Endothelial cell of umbilical vein (primary cell): ENCODE results near the gene TRIM41.

Source experiments
- CTCF ChIP-seq, 2 donors: IDR thresholded peaks; 1 replicate in 1 of 2; 2 replicates in 1 of 2; pipeline ENCODE4 v1.5.1; 2011; ENCODE audit warnings: low read length in 2 of 2, mild to moderate bottlenecking in 2 of 2, moderate library complexity in 2 of 2, control low read depth in 1 of 2, inconsistent platforms in 1 of 2, low read depth in 1 of 2; ENCODE audit not compliant: insufficient read depth in 1 of 2; ENCODE audit errors: extremely low read depth in 1 of 2
- EZH2 ChIP-seq: IDR thresholded peaks from 2 replicates; pipeline ENCODE4 v1.6.1; 2012; ENCODE audit warnings: borderline replicate concordance, low read depth, mild to moderate bottlenecking, moderate library complexity, low read length, inconsistent platforms; ENCODE audit not compliant: severe bottlenecking
- JUN ChIP-seq: IDR thresholded peaks from 2 replicates; pipeline ENCODE4 v1.6.1; 2011; ENCODE audit warnings: borderline replicate concordance, low read depth; ENCODE audit not compliant: insufficient read length, insufficient read depth
- MAX ChIP-seq: IDR thresholded peaks from 2 replicates; pipeline ENCODE4 v1.6.1; 2011; ENCODE audit not compliant: insufficient read depth, insufficient read length
- MYC ChIP-seq: IDR thresholded peaks from one replicate; pipeline ENCODE4 v1.6.1; 2011; ENCODE audit warnings: mild to moderate bottlenecking, low read depth, low read length
- POLR2A ChIP-seq: IDR thresholded peaks from 2 replicates; pipeline ENCODE4 v1.6.1; 2012; ENCODE audit warnings: low read depth, mild to moderate bottlenecking, control low read depth, low read length
- POLR2AphosphoS5 ChIP-seq: IDR thresholded peaks from 2 replicates; pipeline ENCODE4 v1.6.1; 2012; ENCODE audit warnings: low read depth, mild to moderate bottlenecking, control low read depth, low read length, moderate library complexity; ENCODE audit not compliant: insufficient read depth

- TF ChIP-seq CTCF (IDR thresholded peaks at IDR 0.05; ENCODE audit: extremely low read depth in 1 of 2, insufficient read depth in 1 of 2, low read depth in 1 of 2, low read length in 2 of 2) (no peak), EZH2 (no peak), POLR2A (no peak), POLR2AphosphoS5 (no peak), MAX (no peak), MYC (no peak), JUN (no peak)
Observed at GRCh38 chr5:181224390-181225229, 1.5 kb downstream of the TRIM41 start.
